Stimulated activated CD8-positive, alpha-beta memory T cell treated with anti-CD3 and anti-CD28 coated beads, Interleukin-2, amount 100 ng/mL, for 1 hour (primary cell): ENCODE results near the gene GAST.

Experiments used
- DNase-seq, 2 donors: peaks; one replicate each; pipeline ENCODE4 v3.0.0-alpha.2; 2020; ENCODE audit warnings: low read depth in 2 of 2

The GAST gene

DNA sequence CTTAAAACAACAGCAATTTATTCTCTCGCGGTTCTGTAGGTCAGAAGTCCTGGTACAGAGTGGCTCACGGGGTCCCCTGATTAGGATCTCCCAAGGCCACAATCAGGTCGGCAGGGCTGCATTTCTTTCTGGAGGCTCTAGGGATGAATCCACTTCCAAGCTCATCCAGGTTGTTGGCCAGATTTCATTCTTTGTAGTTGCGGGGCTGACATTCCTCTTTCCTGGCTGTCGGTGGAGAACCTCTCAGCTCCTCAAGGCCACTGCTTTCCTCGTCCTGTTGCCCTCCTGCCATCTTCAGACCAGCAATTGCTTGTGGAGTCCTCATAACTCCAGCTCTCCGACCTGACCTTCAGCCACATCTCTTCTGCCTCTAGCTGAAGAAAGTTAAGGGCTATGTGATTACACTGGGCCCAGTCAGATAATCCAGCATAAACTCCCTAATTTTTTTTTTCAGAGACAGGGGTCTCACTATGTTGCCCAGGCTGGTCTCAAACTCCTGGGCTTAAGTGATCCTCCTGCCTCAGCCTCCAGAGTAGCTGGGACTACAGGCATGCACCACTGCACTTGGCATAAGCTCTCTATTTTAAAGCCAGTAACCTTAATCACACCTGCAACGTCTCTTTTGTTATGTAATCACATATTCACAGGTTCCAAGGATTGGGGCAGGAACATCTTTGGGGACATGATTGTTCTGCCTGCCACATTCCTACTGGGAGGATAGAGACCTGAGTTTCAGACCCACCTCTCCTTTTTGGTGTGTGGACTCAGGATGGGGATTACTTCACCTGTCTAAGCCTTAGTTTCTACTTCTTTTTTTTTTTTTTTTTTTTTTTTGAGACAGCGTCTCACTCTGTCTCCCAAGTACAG, 4.1 kb upstream of the GAST start:
- no peak for DNase-seq

DNA sequence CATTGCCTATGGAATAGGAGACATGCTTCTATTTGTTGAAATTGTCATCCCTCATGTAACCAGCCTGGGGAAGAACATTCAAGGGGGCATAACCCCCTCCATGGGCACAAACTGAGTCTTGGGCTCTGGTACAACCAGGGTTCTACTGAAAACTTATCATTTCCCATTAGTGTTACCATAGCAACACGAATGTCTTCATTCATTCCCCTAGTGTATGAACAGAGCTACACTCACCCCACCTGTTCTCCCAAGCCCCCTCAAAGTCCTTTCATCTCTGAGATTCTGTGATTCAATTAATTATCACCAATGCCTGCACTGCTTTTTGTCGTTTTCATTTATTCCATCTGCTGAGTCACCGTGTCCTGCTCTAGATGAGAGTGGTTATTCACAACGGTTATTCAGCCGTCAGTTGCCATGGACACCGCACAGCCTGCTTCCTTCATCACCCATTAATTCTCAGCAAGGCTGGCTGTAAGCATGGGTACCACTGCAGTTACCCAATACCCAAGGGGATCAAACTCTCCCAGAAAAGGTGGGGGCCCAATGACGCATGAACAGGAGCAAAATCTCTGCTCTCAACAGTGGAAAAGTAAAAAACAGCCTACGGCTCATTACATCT, 1.6 kb upstream of the GAST start:
- DNase-seq = no peak

DNA sequence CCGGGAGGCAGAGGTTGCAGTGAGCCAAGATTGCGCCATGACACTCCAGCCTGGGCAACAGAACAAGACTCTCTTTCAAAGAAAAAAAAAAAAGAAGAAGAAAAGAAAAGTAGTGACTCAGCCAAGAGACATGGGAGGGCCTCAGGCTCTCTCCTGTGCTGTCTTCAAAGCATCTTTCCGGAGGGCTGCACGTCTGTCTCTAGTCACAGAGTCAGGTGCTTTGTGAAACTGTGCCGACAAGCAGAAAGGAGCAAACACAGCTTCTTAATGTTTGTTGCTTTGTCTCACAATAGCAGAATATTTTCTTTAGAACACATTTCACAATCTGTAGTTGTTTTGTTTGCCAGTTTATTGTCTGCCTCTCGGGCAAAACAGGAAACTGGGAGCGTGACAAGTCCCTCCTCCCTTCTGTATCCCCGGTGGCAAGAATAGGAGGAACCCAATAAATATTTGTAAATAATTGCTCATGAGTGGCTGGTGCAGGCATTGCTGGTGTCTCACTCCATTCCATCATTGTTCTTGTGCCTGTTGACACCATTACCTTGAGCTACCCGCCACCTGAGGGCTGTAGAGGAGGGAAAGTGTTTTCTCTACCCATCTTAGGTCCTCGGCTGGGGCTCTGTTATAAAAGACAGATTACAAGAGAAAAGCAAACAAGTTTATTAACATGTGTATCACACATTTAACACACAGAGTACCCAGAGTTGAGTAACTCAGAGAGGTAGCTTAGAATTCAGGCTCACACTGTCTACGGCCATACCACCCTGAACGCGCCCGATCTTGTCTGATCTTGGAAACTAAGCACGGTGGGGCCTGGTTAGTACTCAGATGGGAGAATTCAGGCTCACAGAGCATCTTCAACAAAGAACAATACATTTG, 5.5 kb downstream of the GAST start:
- no peak for DNase-seq

GRCh38 chr17:41718287-41718645, 6.1 kb downstream of the GAST start:
- DNase-seq = no peak

DNA sequence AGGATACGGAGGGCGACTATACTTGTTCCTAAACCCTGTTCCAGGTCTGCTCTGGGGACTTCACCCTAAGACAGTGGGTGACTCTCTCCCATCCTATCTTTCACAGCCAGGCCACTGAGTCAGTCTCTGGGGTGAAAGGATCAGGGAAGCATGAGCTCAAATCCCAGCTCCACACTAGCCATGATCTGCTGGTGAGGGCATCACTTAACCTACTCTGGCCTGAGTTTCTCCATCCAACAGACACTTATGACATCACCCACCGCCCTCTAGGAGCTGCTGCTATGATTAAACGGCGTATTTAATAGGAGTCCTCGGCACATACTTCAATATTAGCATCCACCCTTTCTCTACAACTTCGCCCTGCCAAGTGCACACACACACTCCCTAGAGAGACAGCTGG, 10.1 kb downstream of the GAST start:
- no peak for DNase-seq

GRCh38 chr17:41723801-41724475, 11.8 kb downstream of the GAST start:
- no peak for DNase-seq

GRCh38 chr17:41724476-41725050, 12.4 kb downstream of the GAST start:
- no peak for DNase-seq

- no peak for DNase-seq
Observed at GRCh38 chr17:41725134-41725533, 13.0 kb downstream of the GAST start.

DNA sequence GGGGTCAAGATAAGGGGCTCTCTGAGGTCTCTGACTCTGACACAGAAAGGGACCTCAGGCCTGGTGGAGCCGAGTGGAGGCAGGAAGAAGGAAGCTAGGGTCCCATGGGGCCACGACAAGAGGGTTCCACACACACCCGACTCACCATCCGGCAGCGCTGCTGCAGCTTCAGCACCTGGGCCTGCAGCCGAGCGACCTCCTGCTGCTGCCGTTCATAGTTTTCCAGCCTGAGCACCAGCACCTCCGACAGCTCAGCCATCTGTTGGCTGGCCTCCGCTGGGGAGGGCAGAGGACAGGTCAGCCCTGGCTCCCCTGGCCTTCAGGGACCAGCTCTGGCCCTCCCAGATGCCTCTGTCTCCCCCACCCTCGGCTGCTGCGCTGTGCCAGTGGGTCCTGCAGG, 15.9 kb downstream of the GAST start:
- DNase-seq = no peak

GRCh38 chr17:41730479-41730878, 18.3 kb downstream of the GAST start:
- no peak for DNase-seq

GRCh38 chr17:41731836-41732235, 19.7 kb downstream of the GAST start:
- DNase-seq = no peak

DNA sequence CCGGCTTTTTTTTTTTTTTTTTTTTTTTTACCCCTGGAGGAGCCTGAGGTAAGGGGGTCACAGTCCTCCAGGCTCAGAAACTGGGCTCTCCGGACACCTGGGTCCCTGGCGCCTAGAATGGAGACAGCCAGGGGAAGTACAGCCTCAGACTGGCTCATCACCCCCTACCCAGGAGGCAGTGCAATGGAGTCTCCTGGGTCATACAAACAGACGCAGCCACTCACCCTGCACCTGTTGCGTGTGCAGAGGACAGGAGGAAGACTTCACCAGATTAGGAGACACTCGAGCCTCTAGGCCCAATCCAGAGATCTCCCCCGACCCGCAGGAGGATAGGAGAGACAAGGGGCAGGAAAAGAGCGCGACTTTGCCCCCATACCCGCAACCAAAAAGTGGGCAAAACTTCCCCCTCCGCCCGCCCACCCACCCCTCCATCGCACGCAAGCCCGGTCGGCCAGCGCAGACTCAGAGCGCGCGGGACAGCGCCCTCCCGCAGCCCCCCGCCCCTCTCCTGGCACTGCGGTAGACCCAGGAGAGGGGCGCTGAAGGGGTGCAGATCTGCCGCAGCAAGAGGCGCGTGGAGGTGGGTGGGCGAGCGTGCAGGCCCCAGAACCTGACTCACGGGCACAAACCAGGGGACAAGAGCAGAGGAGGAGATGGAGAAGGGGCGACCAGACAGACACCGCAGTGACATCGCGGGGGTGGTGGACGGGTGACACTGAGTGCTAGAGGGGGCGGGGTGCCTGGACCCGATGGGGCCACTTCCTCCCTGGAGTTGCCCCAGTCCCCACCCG, 21.4 kb downstream of the GAST start:
- no peak for DNase-seq

GRCh38 chr17:41734139-41734948, 22.2 kb downstream of the GAST start, which contains the start of gene HAP1:
Gene HAP1, minus strand, starts transcription at chr17:41734643. Its CDS starts 9 bp downstream, at chr17:41734634.
- no peak for DNase-seq

GRCh38 chr17:41734949-41735313, 22.8 kb downstream of the GAST start:
- no peak for DNase-seq

DNA sequence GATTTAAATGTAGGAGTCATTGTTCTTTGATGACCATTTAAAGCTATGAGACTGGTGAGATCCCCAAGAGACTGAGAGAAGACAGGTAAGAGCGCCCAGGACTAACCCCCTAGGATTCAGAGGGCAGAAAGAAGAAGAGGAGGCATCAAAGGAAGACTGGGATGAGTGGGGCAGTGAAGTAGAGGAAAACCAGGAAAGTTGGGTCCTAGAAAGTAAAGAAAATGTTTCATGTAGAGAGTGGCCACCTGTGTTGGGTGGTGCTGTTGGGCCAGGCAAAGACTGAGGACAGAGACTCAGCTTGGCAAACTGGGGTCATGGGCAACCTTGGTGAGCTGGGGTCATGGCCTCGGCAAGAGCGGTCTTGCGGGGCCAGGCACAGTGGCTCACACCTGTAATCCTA, 23.6 kb downstream of the GAST start:
- no peak for DNase-seq

- DNase-seq = no peak
Observed at GRCh38 chr17:41736983-41737679, 25.0 kb downstream of the GAST start.

GRCh38 chr17:41737680-41738023, 25.5 kb downstream of the GAST start:
- DNase-seq = no peak

- DNase-seq = peak; percentile 60 to 61
Observed at GRCh38 chr17:41738077-41738800, 26.1 kb downstream of the GAST start.

GRCh38 chr17:41738801-41739112, 26.6 kb downstream of the GAST start:
- DNase-seq = no peak
